Activated gamma-delta T cell treated with Interleukin-2 at 50 U/mL for 16 hours (primary cell): Measurements from ENCODE around the gene LIPE.
A peak's percentile ranks its signal among the peaks of the same experiment; 100 is the strongest.

ENCODE experiments used
- DNase-seq: peaks from one replicate; pipeline ENCODE4 v3.0.0-alpha.2; 2020

The LIPE gene

DNA sequence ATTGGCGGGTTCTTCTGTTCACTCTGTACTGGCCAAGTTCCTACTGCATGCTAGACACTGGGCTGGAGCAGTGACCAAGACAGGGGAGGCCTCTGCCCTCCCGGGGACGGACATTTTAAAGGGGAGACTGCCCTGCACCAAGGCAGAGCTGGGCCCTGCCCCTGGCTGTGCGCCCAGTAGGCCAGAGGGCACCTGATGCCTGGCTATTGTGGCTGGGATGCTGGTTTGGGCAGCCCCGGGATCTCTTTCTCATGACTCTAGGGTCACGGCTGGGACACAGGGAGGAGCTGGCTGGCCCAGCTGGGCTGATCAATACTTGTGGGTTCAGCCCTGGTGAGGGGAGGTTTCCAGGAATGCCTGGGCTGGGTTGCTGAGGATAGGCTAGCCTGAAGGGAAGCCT, 17.7 kb downstream of the LIPE start:
- no peak for DNase-seq

DNA sequence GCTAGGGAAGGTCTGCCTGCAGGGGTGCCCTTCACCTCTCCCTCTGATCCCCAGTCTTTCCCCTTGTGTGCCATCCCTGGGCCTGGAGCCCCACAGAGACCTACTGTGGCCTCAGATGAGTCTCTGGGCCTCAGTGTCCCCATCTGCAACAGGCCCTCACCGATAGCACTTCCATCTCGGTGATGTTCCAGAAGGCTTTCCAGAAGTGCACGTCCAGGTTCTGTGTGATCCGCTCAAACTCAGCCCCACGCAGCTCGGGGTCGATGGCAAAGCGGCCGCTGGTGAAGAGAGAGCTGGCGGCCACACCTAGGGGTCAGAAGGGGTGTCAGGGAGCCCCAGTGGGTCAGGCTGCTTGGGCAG, 19.4 kb downstream of the LIPE start:
- no peak for DNase-seq

DNA sequence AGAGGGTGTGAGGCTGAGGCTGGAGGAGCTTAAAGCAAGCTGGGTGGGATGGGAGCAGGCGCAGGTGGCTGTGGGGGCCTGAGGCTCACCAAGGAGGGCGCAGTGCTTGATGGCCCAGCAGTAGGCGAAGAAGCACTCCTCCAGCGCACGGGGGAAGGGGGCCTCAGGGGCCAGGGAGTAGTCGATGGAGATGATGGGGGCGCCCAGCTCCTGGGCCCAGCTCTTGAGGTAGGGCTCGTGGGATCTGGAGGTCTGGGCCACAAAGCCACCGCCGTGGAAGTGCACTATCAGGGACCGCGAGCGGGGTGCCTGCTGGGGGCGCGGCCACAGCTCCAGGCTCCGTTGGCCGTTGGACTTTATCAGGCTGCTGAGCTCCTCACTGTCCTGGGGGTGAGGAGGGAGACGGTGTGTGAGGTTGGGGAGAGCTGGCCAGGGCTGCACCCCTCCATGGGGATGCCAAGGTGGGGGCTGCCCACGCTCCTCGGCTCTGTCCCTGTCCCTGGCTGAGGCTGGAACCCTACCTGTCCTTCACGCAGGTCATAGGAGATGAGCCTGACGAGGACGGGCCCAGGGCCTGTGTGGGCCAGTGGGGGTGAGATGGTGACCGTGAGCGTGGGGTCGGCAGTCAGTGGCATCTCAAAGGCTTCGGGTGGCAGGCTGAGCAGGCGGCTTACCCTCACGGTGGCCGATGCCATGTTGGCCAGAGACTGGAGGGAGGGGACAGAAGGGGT, 19.9 kb downstream of the LIPE start:
- DNase-seq = no peak

DNA sequence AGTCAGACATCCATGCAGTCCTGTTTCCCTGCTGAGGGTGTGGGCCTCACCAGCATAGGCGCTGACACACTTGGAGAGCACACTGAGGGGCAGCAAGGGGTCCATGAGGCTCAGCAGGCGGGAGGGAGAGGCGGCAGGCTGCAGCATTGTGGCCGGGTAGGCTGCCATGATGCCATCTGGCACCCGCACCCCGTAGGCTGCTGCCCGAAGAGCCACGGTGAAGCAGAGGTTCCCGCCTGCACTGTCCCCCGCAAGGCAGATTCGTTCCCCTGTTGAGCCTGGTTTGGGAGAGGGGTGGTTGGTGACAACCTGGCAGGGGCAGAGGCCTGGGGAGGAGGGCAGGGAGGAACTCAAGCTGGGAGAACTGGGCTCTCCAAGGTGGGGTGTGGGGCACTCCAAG, 21.1 kb downstream of the LIPE start:
- DNase-seq = no peak

DNA sequence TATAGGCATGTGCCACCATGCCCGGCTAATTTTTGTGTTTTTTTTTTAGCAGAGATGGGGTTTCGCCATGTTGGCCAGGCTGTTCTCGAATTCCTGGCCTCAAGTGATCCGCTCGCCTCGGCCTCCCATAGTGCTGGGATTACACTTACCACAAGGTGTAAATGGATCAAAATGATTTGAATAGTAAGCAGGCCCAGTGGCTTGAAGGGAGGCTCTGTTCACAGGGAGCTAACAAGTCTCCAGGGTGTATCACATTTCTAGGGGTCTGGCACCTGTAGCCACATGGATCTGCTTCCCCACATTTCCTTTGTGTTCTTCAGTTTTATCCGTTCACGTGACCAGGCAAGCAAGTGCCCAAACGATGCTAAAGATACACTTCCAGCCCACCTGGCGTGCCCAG, 23.6 kb downstream of the LIPE start:
- DNase-seq = no peak

DNA sequence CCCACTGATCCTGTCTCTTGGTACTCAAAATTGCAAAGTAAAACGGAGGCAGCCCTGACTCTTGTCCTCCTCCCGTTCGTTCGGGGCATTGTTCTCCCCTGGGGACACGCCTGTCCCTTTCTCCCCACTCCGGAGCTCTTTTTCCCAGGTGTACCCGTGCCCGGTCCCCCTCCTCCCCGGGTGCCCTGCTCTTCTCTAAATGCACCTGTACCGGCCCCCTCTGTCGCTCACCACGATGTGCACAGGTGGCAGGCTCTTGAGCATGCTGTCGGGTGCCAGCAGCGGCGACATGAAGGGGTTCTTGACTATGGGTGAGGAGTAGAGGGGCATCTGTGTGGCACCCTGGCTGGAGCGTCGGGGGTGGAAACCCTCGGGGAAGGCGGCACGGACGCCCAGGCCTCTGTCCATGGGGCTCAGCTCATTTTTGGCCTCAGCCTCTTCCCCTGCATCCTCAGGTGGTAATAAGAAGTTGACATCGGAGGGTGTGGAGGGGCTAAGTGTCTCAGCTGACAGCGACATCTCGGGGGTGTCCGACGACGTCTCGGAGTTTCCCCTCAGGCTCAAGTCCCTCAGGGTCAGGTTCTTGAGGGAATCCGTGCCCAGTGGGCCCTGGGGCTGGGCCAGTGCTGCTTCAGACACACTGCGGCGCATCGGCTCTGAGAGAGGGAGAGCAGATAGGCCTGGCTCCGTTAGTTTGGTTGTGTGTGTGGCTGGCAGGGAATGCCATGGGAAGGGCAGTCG, 24.6 kb downstream of the LIPE start:
- no peak for DNase-seq

DNA sequence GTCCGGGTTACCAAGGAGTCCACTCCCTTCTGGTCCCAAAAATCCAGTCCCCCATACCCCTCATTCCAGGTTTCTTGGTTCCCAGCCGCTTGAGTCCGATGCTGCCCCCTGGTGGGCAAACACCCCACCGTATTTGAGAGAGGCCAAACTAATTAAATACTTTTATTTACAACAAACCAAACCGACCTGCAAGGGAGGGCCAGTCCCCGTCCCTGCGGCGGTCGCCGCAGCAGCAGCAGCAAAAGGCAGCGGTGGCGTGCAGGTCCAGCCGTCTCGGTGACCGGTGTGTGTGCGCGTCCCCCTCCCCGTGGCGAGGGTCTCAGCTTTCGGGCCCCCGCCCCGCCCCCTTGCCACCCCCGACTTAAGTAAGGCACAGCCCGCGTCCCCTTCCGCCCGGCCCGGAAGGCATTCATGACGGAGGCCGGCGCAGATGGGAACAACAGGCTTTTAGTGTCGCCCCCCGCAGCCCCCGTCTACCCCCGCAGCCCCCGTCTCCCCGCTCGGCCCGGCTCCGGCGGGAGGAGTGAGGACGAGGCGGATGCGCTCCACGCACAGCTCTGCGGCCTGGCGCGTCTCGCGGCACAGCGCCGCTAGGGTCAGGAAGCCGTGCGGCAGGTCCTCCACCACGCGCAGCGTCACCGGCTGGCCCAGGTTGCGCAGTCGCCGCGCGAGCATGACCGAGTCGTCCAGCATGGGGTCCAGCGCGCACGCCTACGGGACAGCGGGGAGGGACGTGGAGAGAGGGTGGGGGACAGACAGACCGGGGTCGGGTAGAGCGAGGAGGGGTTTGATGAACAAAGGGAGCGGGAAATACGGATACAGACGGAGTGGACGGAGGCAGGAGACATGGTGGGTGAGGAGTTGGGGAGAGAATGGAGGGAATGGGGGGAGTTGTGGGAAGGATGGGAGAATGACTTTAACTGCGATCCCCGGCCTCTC, 25.6 kb downstream of the LIPE start:
- DNase-seq = peak; percentile 78

DNA sequence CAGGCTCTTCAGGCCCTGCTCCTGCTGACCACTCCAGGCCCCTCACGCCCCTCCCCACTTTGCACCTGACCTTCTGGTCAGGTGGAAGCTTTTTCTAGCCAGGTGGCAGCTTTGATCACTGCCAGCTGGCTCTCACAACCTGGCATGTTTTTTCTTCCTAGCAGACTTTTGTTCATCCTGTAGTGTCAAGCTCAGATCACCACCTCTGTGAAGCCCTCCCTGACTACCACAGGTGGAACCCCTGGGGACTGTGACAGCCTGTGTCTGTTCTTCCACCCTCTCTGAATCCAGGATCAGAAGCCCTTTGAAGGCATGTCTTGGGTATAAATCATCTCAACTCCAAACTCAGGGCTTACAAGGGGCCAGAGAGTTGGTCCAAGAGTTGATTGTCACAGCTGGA, 26.8 kb downstream of the LIPE start:
- DNase-seq = no peak

DNA sequence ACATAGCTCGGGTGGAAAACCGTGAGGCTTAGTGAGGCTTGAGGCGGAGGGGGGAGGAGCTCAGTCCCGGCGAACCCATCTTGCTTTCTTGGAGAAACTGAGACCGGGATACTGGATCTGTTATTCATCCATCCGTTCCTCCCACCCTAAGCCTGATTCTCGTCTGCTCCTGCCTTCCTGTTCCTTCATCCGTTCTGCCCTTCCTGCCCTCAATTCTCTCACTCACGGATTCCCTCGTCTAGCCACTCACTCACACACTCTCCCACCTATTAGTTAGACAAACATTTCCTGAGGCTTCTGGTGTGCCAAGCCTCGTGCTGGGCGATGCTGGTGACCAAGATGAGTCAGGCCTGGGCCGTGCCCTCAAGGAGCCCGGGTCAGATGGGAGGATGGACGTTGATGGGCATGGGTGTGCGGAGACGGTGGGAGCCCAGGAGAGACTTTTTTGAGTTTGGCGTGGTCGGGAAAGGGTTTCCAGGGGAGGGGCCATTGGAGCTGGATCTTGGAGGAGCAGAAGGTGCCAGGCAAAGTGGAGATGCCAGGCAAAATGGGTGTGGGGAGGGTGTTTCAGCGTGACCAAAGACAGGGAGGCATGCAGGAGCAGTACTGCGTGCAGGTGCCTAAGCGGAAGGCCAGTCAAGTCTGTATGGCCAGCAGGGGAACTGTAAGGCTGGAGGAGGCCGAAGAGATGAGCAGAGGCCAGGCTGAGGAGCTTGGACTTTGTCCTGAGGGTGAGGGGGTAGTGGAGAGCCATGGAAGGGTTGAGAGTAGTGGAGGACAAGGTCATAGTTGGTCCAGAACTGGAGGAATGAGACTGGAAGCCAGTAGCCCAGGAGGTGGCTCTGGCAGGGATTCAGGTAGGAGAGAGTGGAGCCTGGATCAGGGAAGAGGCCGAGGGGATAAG, 29.7 kb downstream of the LIPE start:
- no peak for DNase-seq

DNA sequence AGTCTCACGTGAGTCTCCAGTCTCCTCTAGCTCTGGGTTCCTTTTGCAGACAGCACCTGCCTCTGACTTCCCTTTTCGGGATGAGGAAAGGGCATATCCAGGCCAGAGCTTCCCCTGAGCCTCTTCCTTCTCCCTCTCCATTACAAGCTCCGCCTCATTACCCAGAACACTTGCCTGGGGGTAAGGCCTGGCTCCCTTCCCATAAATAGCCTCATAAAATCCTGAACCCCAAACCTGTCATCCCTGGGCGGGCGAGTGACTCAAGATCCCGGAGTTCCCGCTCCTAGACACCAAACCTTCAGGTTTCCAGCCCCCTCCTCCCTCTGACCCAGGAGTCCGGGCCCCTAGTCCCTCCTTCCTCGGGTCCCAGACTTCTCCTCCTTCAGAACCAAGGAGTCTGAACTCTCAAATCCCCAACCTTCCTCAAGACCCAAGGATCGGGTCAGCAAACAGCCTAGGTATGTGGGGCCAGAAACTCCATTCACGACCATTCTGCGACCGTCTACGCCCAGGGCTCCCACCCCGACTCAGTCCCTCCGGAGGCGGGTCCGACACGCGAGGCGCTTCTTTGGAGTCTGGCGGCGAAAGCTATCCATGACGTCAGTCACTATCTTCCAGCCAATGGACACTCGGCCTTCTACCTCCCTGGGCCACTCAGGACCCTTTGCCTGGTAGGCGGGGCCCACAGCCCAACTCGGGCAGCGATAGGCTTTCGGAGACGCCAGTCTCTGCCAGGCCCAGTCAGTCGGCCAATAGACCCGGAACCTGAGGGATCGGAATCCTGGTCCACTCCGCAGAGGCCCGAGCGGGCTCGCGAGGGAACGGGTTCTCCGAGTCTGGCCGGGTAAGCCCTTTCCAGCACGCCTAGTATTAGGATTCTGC, 30.6 kb downstream of the LIPE start:
- peak; percentile 92 for DNase-seq

DNA sequence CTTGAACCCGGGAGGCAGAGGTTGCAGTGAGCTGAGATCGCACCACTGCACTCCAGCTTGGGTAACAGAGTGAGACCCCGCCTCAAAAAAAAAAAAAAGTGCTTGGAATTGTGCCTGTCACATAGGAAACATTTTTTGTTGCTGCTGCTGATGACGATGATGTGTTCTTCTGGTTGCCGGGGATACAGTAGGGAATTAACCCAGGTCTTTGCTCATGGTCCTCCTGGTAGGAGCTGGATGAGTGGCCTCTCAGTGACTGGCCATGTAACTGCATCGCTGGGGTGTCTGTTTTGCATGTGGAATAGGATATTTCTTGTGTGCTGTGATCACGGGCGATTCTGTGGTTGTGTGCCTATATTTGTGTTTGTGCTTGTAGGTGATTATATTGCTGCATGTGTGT, 32.4 kb downstream of the LIPE start:
- no peak for DNase-seq

DNA sequence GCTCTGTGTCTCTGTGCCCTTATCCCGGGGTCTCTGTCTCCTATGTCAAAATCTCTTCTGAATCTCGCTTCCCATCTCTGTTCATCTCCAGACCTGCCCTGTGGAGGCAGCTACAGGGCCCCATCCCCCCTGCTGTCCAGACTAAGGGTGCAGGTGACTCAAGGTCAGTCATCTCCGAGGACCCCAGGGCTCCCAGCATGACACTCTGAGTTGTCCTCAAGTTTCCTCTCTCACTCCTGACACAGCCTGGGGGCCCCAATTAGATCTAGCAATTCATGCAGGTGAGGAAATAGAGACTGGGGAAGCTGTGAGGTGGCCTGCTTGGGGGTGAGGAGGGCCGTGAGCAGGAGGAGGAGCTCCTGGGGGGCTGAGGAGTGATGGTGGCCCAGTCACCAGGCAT, 35.0 kb downstream of the LIPE start:
- DNase-seq = no peak

DNA sequence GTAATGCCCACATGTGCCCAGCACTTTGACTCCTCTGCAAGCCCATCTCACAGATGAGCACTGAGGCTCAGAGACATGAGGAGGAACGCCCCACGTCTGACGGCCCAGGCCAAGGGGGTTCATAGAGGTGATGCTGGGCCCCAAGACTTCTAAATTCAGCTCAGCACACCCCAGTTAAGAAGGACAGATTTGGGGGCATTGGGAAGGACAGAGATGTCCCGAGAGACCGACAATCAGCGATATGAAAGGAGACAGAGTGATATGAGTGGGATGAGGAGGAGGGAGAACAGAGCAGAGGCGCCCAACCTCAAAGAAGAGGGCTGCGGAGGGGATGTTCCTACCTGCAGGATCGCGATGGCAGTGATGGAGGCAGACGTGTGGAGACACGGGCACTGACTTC, 37.3 kb downstream of the LIPE start, which contains the start of gene CNFN:
TSS of gene CNFN (minus strand) at position 399 of the 400 bp plus-strand sequence. CDS start 1,260 bp downstream, outside the sequence.
- no peak for DNase-seq

DNA sequence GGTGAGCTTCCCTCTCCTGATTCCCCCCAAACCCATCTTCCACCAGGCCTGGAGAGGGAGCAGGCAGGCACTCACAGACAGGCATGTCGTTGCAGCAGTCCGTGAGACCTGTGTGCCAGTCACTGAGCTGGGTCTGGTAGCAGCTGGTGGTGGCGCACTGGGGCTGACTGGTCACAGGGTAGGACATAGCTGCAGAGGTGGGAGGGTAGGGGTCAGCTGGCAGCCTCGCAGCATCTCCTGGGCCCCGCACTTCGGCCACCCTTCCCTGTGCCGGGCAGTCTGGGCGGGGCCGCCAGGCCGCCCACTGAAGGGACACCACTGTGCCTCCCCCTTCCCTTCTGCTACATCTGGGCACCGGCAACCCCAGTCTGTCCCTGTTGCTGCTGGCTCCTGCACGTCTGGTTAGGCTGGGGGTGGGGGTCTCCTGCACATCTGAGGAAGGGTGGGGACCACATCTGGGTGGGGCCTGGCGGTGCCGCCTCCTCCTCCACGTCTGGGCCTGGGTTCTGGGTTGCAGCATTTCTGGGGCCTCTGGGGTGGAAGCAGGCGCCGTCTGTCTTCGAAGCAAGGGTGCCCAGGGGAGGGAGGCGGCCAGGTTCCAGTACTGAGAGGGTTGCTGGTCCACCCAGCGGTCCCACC, 38.2 kb downstream of the LIPE start:
- DNase-seq = no peak

DNA sequence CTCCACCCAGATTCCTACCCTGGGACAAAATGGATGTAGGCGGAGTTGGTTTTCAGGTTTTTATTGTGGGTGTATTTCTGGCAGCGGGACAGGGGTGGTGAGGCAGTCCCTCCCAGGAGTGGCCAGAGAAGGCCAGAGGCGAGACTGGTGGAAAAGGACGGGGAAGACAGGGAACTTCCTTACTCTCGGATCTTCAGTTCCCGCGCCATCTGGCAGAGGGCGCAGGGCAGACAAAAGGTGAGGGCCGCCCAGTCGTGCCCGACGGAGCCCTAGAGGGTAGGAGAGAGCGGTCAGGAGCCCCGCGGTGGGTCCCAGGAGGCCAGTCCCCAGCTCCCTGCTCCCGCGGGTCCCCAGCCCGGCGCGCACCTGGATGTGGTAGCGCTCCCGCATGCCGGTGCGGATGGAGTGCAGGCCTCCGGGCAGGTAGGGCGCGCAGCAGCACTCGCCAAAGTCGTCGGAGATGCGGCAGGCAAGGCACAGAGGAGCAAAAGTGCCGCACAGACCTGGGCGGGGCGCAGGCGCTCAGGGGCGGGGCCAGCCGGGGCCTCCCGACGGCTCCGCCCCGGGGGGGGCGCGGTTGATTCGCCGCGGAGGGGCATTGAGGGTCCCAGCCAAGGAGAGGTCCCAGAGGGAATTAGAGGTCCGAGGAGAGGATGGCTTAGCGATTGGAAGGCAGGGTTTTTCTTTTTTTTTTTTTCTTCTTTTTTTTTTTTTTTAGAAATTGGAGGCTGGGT, 40.0 kb downstream of the LIPE start:
- peak; percentile 54 for DNase-seq

DNA sequence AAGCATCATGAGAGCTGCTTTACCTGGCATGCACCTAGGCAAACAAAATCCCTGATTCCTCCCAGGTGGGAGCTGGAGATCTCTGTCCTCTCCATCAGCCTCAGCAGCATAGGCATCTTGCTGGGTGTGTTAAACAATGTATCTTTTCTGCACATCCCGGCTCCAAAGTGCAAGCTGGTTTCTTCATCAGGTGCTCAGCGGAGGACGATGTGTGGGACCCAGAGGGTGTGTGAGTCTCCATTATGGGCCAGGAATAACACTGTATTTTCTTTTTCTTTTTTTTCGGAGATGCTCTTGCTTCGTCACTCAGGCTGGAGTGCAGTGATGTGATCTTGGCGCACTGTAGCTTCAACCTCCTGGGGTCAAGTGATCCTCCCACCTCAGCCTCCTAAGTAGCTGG, 47.0 kb downstream of the LIPE start:
- DNase-seq = no peak

DNA sequence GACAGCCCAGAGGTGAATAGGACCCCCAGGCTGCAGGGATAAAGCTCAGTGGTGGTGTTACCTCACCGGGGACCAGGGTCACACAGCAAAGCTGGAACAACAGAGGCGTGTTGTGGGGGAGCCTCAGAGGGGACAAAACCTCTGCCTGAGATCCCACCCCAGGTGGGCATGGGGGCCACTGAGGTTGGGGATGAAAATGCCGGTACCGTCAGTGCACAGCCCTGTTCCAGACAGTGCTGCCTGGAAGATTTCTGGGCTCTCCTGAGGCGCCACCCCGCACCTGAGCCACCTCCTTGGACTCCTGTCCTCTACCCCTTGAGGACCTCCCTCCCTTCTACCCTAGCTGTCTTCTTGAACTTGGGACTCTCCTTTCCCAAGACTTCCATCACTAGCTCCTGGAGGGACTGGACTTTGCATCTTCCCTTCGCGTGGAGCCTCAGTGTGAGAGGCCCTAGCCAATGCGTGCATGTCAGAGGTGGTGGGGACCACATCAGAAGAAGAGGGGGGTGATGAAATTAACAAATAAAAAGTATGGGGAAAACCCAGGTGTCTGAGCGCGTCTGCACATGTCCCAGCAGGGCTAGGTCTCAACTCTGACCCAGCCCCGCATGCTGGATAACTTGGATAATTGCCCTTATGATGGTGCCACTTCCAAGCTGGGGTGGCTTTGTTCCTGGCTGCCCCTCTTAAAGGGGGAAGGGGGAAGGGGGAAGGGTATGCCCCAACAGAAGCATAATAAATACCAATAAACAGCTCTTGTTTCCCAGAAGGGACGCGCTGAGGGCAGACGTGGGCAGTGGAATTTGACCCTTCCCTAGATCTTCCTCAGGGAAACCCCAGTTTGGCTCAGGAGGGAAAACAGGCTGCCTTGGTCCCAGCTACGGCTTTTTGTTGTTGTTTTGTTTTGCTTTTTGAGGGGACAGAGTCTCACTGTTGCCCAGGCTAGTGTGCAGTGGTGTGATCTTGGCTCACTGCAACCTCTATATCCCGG, 48.7 kb downstream of the LIPE start:
- no peak for DNase-seq

DNA sequence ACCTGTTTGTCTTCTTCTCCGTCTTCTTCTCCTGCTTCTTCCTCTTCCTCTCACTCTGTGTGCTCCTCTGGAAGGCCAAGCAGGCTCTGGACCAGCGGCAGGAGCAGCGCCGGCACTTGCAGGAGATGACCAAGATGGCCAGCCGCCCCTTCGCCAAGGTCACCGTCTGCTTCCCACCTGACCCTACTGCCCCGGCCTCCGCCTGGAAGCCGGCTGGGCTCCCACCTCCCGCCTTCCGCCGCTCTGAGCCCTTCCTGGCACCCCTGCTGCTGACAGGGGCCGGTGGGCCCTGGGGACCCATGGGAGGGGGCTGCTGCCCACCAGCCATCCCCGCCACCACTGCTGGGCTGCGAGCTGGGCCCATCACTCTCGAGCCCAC, 51.0 kb downstream of the LIPE start:
- DNase-seq = no peak
